Adrenal gland (tissue), 5 donors: Measurements from ENCODE around the gene YWHAQ.

Source experiments
- CTCF ChIP-seq, 6 experiments: fragments of 450-650 bp in 4 of 6; fragments of 200-600 bp in 2 of 6; sonication (generic) in 1 of 6; IDR thresholded peaks; 1 replicate in 5 of 6; 2 replicates in 1 of 6; pipeline versions ENCODE4 v1.5.1 to v1.8.0; 2016 to 2021; ENCODE audit warnings: antibody characterized with exemption in 6 of 6, mild to moderate bottlenecking in 2 of 6, moderate library complexity in 1 of 6
- POLR2A ChIP-seq, 2 donors: fragments of 450-650 bp; IDR thresholded peaks; one replicate each; pipeline ENCODE4 v1.6.1; 2017; ENCODE audit warnings: antibody characterized with exemption in 2 of 2, mild to moderate bottlenecking in 2 of 2, moderate library complexity in 1 of 2
- donor health status: DM: no; HTN: no; CAD: no.

GRCh38 chr2:9639000-9639602, 8.3 kb upstream of the YWHAQ start:
- TF ChIP-seq CTCF (IDR thresholded peaks at IDR 0.05) (no peak), POLR2A (IDR thresholded peaks at IDR 0.05) (no peak)
